IMR-90 (cell line): ENCODE results near the gene UBASH3A. TPM values are rescaled to one million over a fixed set of nuclear protein-coding genes. Genes with fewer than 3 reads are reported as not detected.

ENCODE experiments used
- ATAC-seq: fragments of 200-7000 bp; cut with Tn5 transposase; 2 replicates; pipeline ENCODE4 v1.9.1; 2020; ENCODE audit warnings: low read depth, mild to moderate bottlenecking, moderate library complexity
- BruUV-seq: library from RNA; stranded (reverse); fragments of 400-500 nt; replicated peaks from 2 replicates; lab custom pipeline; 2021; lab: Mats Ljungman, UMichigan
- CTCF ChIA-PET: fragments of 300-600 bp; formaldehyde crosslinking; extraction: SDS; loops from one replicate; lab custom pipeline; 2021; ENCODE audit warnings: antibody characterized with exemption; lab: Yijun Ruan, JAX
- POLR2A ChIA-PET: fragments of 300-600 bp; sonication (Branson Sonifier 250); formaldehyde crosslinking; loops from one replicate; lab custom pipeline; 2022; ENCODE audit warnings: antibody characterized with exemption; ENCODE audit not compliant: unreplicated experiment; lab: Charles Lee
- DNase-seq: peaks from one replicate; pipeline ENCODE4 v3.0.0; 2013
- H2AFZ ChIP-seq: replicated peaks from 2 replicates; pipeline ENCODE3; 2013; ENCODE audit warnings: low read length, mild to moderate bottlenecking; ENCODE audit not compliant: poor library complexity
- H2AK5ac ChIP-seq: 2 replicates; pipeline ENCODE4 v1.6.1; 2013; ENCODE audit warnings: low read depth, low read length, inconsistent platforms
- H2AK9ac ChIP-seq: replicated peaks from 2 replicates; pipeline ENCODE3; 2013; ENCODE audit warnings: mild to moderate bottlenecking, low read depth, low read length, moderate library complexity; ENCODE audit not compliant: poor library complexity
- H2BK120ac ChIP-seq: 2 replicates; pipeline ENCODE4 v1.6.1; 2013; ENCODE audit warnings: low read depth, low read length, inconsistent platforms
- H2BK15ac ChIP-seq: 3 replicates; pipeline ENCODE4 v1.6.1; 2013; ENCODE audit warnings: low read depth, low read length, inconsistent platforms
- H2BK20ac ChIP-seq: 2 replicates; pipeline ENCODE4 v1.6.1; 2013; ENCODE audit warnings: low read depth, mild to moderate bottlenecking, inconsistent platforms, low read length, moderate library complexity
- H2BK5ac ChIP-seq: 2 replicates; pipeline ENCODE4 v1.6.1; 2013; ENCODE audit warnings: mild to moderate bottlenecking, low read depth, low read length, inconsistent platforms; ENCODE audit not compliant: poor library complexity, severe bottlenecking
- H3K14ac ChIP-seq: replicated peaks from 2 replicates; pipeline ENCODE4 v1.6.1; 2013; ENCODE audit warnings: low read depth, low read length, inconsistent platforms
- H3K18ac ChIP-seq: 2 replicates; pipeline ENCODE4 v1.6.1; 2013; ENCODE audit warnings: low read depth, low read length, control low read depth
- H3K23ac ChIP-seq: 2 replicates; pipeline ENCODE4 v1.6.1; 2013; ENCODE audit warnings: low read depth, low read length, inconsistent platforms
- H3K27ac ChIP-seq: 2 replicates; pipeline ENCODE4 v1.5.1; 2013; ENCODE audit warnings: mild to moderate bottlenecking, control low read depth, low read length; ENCODE audit not compliant: insufficient read depth
- H3K27me3 ChIP-seq: 2 replicates; pipeline ENCODE4 v1.6.1; 2013; ENCODE audit warnings: low read length; ENCODE audit not compliant: control insufficient read depth, insufficient read depth
- H3K36me3 ChIP-seq: 2 replicates; pipeline ENCODE4 v1.6.1; 2013; ENCODE audit warnings: low read length, mixed read lengths; ENCODE audit not compliant: control insufficient read depth, insufficient read depth
- H3K4ac ChIP-seq: 2 replicates; pipeline ENCODE4 v1.6.1; 2013; ENCODE audit warnings: low read depth, low read length, inconsistent platforms
- H3K4me1 ChIP-seq: 2 replicates; pipeline ENCODE4 v1.6.1; 2013; ENCODE audit warnings: low read length, mixed read lengths; ENCODE audit not compliant: control insufficient read depth, insufficient read depth
- H3K4me2 ChIP-seq: 2 replicates; pipeline ENCODE4 v1.6.1; 2013; ENCODE audit warnings: low read depth, mild to moderate bottlenecking, control low read depth, low read length, moderate library complexity
- H3K4me3 ChIP-seq: 2 replicates; pipeline ENCODE4 v1.5.1; 2013; ENCODE audit warnings: low read depth, mild to moderate bottlenecking, control low read depth, low read length, moderate library complexity; ENCODE audit not compliant: insufficient read depth
- H3K56ac ChIP-seq: 2 replicates; pipeline ENCODE4 v1.6.1; 2013; ENCODE audit warnings: low read length, inconsistent platforms; ENCODE audit not compliant: insufficient read depth; ENCODE audit errors: extremely low read depth
- H3K79me1 ChIP-seq, 2 experiments: 2 replicates each; pipeline ENCODE4 v1.6.1; 2013; ENCODE audit warnings: low read length in 2 of 2, inconsistent platforms in 1 of 2, low read depth in 1 of 2
- H3K9ac ChIP-seq: 2 replicates; pipeline ENCODE4 v1.6.1; 2013; ENCODE audit warnings: low read depth, low read length, control low read depth
- H3K9me1 ChIP-seq: 2 replicates; pipeline ENCODE4 v1.6.1; 2013; ENCODE audit warnings: low read length, inconsistent platforms; ENCODE audit not compliant: insufficient read depth
- H3K9me3 ChIP-seq: 2 replicates; pipeline ENCODE4 v1.6.1; 2013; ENCODE audit warnings: low read length; ENCODE audit not compliant: control insufficient read depth, insufficient read depth
- H4K20me1 ChIP-seq: 2 replicates; pipeline ENCODE4 v1.6.1; 2013; ENCODE audit warnings: low read length, inconsistent platforms; ENCODE audit not compliant: insufficient read depth
- H4K5ac ChIP-seq: 2 replicates; pipeline ENCODE4 v1.6.1; 2013; ENCODE audit warnings: mild to moderate bottlenecking, low read depth, low read length, control low read depth
- H4K8ac ChIP-seq, 2 experiments: 2 replicates each; pipeline ENCODE4 v1.6.1; 2013; ENCODE audit warnings: low read depth in 2 of 2, low read length in 2 of 2, control low read depth in 1 of 2, inconsistent platforms in 1 of 2
- H4K91ac ChIP-seq: 2 replicates; pipeline ENCODE4 v1.6.1; 2013; ENCODE audit warnings: low read depth, low read length, inconsistent platforms; ENCODE audit not compliant: insufficient read depth
- MAZ ChIP-seq: IDR thresholded peaks from 2 replicates; pipeline ENCODE4 v1.6.1; 2012; ENCODE audit warnings: low read depth, mild to moderate bottlenecking, low read length, improper control_type of control experiment, moderate library complexity, borderline replicate concordance
- POLR2A ChIP-seq: IDR thresholded peaks from 2 replicates; pipeline ENCODE4 v1.6.1; 2012; ENCODE audit warnings: mild to moderate bottlenecking, low read depth, low read length
- WGBS, 2 experiments: methylation state at CpG; one replicate each; pipeline versions ENCODE4 v1.1.5 to v1.1.7; 2013; ENCODE audit warnings: missing lambda C conversion rate in 2 of 2; ENCODE audit not compliant: insufficient read length in 1 of 2; ENCODE audit errors: extremely low coverage in 2 of 2; 5-methylcytosine and 5-hydroxymethylcytosine counted together
- dilution Hi-C: fragments of 300-500 bp; cut with HindIII; formaldehyde crosslinking; loops from one replicate; pipeline ENCODE4 v1.14.3; 2018; ENCODE audit warnings: low sequenced_read_pairs; ENCODE audit not compliant: unreplicated experiment
- in situ Hi-C: fragments of 300-500 bp; cut with MboI; formaldehyde crosslinking; loops from 3 replicates; pipeline ENCODE4 v1.14.3; 2019; ENCODE audit warnings: low sequenced_read_pairs, inconsistent platforms, mixed read lengths
- intact Hi-C: fragments of 100-400 bp; cut with micrococcal nuclease; formaldehyde crosslinking; loops from 2 replicates; pipeline ENCODE4 v1.10.0; 2022
- polyA plus RNA-seq, 3 experiments: library from polyadenylated mRNA; depleted of rRNA; stranded (reverse); fragments of >200 nt; gene quantifications; 2 replicates each; pipeline ENCODE4 v1.2.3, GENCODE V29; 2012; ENCODE audit warnings: low replicate concordance in 1 of 3
- total RNA-seq: library from RNA; depleted of rRNA; stranded (reverse); fragments of >200 nt; gene quantifications from 2 replicates; pipeline ENCODE4 v1.2.3, GENCODE V29; 2012
- TF ChIP-seq, protein P1 (sequence below): fragments of 150-350 bp; IDR thresholded peaks from 2 replicates; pipeline ENCODE4 v1.6.1; 2016; ENCODE audit warnings: low read depth, mild to moderate bottlenecking, low read length, moderate library complexity, borderline replicate concordance

UBASH3A gene
- total and polyA plus RNA-seq, 2 of the 4 experiments (the other 2 are of a cell fraction) = not detected

DNA sequence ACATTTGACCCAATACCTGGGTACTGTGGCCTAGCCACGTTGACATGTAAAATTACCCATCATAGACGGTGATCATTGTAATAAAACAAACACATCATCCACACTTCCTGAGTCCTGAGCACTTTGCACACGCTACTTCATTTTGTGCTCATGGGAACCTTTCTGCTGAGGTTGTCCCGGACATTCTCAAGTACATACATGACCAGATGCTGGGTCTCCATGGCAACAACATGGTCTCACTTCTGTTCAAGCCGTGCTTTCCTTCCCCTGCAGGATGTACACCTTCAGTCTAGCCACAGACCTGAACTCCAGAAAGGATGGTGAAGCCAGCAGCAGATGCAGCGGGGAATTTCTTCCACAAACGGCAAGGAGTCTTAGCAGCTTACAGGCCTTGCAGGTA lies 22.7 kb downstream of the UBASH3A start:
- Histone ChIP-seq H3K27me3 (peaks cover 12% of the 10 kb centered on the region), H4K91ac (no peak overlapping the region), H3K9me1 (no peaks in the 10 kb centered on the region), H4K5ac (no peak overlapping the region), H3K4me3 (no peak overlapping the region), H2AFZ (no peak overlapping the region), H3K27ac (no peak overlapping the region), H3K9ac (no peak overlapping the region), H4K8ac (no peak overlapping the region), H2AK9ac (no peak overlapping the region), H2BK20ac (no peak overlapping the region), H3K18ac (no peak overlapping the region), H2BK120ac (no peak overlapping the region), H3K9me3 (no peaks in the 10 kb centered on the region), H3K4me2 (no peak overlapping the region), H2BK15ac (no peak overlapping the region), H4K20me1 (no peaks in the 10 kb centered on the region), H2BK5ac (no peak overlapping the region), H3K23ac (no peak overlapping the region), H3K14ac (no peak overlapping the region), H3K79me1 (no peaks in the 10 kb centered on the region), H3K36me3 (no peaks in the 10 kb centered on the region), H2AK5ac (no peak overlapping the region), H3K4ac (no peak overlapping the region), H3K56ac (no peak overlapping the region), H3K4me1 (no peaks in the 10 kb centered on the region)
- dilution Hi-C loops (no loop called here), intact Hi-C loops (no loop called here), in situ Hi-C loops (no loop called here)
- TF ChIP-seq MAZ = no peak
- TF ChIP-seq, protein P1, sequence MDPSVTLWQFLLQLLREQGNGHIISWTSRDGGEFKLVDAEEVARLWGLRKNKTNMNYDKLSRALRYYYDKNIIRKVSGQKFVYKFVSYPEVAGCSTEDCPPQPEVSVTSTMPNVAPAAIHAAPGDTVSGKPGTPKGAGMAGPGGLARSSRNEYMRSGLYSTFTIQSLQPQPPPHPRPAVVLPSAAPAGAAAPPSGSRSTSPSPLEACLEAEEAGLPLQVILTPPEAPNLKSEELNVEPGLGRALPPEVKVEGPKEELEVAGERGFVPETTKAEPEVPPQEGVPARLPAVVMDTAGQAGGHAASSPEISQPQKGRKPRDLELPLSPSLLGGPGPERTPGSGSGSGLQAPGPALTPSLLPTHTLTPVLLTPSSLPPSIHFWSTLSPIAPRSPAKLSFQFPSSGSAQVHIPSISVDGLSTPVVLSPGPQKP = no peak
- TF ChIP-seq POLR2A = no peak
- ATAC-seq = no peak
- DNase-seq = no peak
- whole genome bisulfite sequencing, 2 experiments = 33% methylated on average over 3 of the region's 7 CpGs; no CpG with 5 or more reads in 1 of the 2 experiments
- POLR2A ChIA-PET = no interaction called here
- BruUV-seq = no TSS peak
- CTCF ChIA-PET = no interaction called here
